ENCODE measurements around the gene BCORL1.

DNA sequence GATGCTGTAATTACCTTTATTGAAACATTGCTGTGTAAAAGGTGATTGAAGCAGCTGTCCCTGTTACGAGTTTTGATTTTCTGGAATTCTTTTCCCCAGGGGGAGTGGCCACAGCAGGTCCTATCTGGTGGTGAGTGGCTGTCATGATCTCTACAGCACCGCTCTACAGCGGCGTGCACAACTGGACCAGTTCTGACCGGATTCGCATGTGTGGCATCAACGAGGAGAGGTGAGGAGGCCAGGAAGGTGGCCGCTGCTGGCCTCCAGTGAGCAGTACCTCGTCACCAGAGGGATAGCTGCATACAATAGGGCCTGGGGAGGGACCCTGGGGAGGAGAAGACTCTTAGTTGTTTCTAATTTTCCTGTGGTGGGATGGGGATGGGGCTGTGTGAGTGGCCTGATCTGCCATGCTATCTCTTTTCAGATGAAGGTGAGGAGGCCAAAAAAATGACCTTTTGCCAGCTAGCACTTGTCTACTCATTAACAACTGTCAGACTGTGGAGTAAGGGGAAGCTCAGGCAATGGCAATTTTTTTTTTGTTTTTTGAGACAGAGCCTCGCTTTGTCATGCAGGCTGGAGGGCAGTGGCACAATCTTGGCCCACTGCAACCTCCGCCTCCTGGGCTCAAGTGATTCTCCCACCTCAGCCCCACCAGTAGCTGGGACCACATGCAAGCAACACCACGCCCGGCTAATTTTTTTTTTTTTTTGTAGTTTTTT, 22.8 kb downstream of the BCORL1 start:
- TF ChIP-seq, protein P1, sequence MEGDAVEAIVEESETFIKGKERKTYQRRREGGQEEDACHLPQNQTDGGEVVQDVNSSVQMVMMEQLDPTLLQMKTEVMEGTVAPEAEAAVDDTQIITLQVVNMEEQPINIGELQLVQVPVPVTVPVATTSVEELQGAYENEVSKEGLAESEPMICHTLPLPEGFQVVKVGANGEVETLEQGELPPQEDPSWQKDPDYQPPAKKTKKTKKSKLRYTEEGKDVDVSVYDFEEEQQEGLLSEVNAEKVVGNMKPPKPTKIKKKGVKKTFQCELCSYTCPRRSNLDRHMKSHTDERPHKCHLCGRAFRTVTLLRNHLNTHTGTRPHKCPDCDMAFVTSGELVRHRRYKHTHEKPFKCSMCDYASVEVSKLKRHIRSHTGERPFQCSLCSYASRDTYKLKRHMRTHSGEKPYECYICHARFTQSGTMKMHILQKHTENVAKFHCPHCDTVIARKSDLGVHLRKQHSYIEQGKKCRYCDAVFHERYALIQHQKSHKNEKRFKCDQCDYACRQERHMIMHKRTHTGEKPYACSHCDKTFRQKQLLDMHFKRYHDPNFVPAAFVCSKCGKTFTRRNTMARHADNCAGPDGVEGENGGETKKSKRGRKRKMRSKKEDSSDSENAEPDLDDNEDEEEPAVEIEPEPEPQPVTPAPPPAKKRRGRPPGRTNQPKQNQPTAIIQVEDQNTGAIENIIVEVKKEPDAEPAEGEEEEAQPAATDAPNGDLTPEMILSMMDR (IDR thresholded peaks at IDR 0.05; ENCODE audit: low read depth, low read length): no peak
- TF ChIP-seq EZH2phosphoT487 (IDR thresholded peaks at IDR 0.05; ENCODE audit: low read depth): no peak

Data from OCI-LY3 (cell line).